Measurements from ENCODE around the gene BIVM.
A peak's percentile ranks its signal among the peaks of the same experiment; 100 is the strongest.

Gene BIVM

GRCh38 chr13:102845630-102846260 is 46.8 kb downstream of the BIVM start, which contains the start of gene ERCC5:
Gene ERCC5 (plus strand): TSS chr13:102846032. CDS start chr13:102846267, 235 bp downstream.
- peak; percentile 97 for DNase-seq

- peak; percentile 32 for DNase-seq
These were observed 47.5 kb downstream of the BIVM start for GRCh38 chr13:102846261-102847015.

DNA sequence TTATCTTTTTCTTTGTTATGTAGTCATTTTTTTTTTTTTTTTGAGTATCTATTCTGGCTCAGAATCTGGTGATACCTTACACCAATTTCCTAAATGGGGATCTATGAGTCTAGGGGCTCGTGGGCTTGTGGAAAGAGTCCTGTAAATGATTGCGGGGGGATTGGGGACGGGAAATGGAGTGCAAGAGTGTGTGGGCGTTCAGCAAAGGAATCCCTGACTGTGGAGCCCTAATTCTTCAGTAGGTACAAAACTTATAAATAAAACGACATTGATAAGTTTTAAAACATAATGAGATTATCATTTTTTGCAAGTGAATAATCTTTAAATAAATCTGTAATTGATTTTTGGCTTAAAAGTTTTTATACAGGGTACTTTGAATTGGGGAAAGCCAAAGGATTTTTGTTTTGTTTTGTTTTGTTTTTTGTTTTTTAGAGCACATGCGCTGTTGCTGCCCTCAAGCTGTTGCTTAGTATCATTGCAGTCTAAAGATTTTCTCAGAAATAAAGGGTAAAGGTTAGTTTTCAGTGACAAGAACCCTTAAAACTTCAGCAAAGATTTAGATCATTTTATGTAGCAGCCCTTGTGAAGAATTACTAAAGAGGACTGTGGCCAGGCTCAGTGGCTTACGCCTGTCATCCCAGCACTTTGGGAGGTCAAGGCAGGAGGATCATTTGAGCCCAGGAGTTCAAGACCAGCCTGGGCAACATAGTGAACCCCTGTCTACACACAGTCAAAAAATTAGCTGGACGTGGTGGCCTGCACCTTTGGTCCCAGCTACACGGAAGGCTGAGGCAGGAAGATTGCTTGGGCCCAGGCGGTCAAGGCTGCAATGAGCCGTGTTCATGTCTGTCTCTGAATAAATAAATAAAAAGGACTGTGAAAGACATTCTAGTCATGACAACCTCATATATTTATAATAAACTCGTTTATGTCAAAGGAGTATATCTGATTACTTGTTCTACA is 48.6 kb downstream of the BIVM start:
- peak; percentile 17 for DNase-seq

DNA sequence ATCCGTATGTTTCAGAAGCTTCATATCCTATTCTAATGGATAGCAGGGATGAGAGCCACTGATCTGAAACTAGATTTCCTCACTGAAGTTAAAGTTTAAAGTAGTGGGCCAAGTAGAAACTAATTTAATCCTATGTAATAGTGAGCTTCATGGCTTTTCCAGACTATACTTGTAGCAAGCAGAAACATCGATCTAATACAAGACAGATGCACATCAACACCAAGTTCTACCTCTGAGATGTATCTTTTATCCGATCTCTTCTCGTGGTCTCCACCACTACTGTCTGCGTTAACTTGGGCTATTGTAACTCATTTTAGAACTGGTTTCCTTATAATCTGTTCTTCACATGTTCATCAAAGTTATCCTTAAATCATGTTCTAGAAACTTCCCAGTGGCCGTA is 50.0 kb downstream of the BIVM start:
- DNase-seq, result no peak

GRCh38 chr13:102852556-102852955 is 53.6 kb downstream of the BIVM start:
- DNase-seq, result no peak

DNA sequence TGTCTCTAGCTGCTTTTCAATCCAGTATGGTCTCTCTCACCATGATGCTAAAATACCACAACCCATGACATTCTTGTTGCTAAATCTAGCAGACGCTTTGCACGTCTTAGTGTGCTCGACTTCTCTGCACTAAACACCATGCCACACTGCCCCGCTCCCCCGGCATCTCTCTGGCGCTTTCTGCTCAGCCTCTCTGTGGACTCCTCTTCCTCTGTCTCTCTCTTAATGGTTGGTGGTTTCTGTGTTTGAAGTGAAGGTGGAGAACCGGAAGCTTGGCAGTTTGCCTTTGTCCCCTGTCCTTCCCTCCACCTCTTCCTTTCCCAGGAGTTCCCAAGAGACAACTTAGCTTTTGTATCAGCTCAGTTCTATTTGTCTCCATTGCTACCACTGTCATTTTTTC is 55.8 kb downstream of the BIVM start:
- DNase-seq, result no peak

- DNase-seq, result no peak
These were observed 57.6 kb downstream of the BIVM start for GRCh38 chr13:102856557-102856956.

GRCh38 chr13:102862624-102863210 is 63.8 kb downstream of the BIVM start:
- DNase-seq, result no peak

DNA sequence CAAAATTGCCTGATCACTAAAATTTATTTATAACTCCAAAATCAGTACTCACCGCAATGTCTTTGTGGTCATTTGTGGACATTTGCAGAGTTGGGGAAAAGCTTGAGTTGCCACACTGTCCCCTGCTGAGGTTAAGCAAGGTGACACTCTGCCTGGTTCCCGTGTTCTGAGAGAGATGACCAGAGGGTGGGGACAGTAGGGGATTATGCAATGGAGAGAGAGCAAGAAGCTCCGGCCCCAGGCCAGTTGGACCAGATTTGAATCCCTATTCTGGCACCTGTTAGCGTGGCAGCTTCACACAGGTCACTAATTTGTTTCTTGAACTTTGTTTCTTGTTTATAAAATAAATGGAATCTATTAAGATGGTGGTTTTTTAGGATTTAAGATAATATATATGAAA is 64.7 kb downstream of the BIVM start:
- DNase-seq, result no peak

DNA sequence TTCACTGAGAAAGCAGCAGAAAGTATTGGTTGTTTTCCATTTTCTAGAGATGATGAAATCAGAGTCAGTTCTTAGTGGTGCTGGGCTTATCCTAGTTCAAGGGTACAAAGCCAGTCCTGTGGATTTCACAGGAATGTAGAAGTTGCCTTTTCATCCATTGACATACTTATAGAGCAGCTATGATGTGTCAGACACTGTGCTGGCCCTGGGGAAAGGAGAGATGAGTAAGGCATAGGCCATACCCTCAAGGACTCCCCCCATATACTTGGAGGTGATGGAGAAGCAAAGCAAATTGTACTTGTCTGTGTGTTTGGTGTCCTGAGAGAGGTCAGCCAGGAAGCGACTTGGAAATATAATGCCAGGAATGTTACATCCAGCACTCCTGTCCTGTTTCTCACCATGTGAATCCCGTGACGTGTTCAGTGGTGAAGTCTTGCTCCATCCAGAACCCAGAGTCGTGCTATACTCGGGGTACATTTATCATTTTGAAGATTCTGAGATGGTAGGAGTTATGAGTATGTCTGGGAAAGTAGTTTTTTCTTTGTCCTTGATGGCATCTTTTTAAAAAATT is 69.5 kb downstream of the BIVM start:
- DNase-seq, result no peak

- no peak for DNase-seq
These were observed 71.2 kb downstream of the BIVM start for GRCh38 chr13:102869948-102870676.

DNA sequence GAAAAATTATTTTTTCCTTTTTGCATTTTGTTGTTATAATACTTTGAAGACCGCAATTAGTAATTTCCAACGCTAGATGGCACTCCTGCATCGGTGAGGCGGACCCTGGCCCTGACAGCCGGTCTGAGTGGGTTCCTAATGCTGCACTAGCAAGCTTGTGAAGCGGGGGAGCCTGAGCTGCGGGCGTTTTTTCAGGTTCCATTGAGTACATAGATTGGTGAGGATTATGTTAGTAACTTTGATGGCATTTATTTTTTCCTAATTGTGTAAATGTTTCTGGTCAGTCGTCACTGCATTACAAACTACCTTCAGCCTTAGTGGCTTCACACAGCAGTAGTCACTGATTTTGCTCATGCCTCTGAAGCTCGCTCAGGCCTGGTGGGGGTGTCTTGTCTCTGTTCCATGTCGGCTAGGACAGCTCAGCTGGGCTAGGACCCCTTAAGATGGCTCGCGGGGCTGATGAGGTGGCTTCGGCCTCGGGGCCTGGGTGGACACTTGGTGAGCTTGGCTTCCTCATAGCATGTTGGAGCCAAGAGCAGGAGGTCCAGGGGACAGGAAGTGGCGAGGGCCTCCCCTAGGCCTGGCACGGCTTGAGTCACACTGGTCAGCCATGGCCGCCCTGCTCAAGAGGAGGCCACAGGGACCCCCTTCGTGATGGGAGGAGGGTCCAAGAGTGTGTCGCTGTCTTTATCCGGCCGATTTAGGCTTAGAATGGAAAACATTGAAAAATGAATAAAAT is 71.9 kb downstream of the BIVM start:
- DNase-seq, result peak; percentile 16

DNA sequence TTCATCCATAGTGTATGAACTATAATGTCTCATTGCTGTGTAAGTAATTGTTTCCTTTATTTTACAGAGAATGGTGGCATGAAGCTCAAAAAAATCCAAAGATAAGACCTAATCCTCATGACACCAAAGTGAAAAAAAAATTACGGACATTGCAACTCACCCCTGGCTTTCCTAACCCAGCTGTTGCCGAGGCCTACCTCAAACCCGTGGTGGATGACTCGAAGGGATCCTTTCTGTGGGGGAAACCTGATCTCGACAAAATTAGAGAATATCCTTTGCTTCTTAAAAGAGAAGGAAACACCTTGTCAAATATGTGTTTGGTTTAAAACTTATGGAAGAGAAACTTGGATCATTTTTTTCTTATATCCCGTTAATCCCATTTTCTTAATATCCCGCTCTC is 73.2 kb downstream of the BIVM start:
- no peak for DNase-seq

- DNase-seq, result no peak
These were observed 73.6 kb downstream of the BIVM start for GRCh38 chr13:102872531-102872930.

DNA sequence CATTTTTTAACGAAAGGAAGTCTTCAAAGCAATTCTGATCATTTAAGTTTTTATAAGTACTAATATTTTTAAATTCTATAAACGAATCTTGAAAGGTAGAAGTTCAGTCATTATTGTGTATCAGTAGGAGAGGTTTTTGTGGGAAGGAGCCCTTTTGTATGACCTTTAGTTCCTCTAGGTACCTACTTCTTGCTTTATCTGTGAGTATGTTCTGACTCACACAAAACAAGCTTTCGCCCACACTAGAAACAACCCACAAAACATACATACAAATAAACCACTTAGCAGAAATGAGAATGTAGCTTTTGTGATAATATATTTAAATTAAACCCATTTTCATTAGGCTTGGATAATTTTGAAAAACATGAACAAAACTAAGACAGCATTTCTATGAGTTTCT is 74.7 kb downstream of the BIVM start:
- no peak for DNase-seq

DNA sequence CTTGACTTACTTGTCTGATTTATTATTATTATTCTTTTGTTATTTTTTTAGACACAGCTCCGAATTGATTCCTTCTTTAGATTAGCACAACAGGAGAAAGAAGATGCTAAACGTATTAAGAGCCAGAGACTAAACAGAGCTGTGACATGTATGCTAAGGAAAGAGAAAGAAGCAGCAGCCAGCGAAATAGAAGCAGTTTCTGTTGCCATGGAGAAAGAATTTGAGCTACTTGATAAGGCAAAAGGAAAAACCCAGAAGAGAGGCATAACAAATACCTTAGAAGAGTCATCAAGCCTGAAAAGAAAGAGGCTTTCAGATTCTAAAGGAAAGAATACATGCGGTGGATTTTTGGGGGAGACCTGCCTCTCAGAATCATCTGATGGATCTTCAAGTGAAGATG is 76.3 kb downstream of the BIVM start:
- DNase-seq, result no peak

DNA sequence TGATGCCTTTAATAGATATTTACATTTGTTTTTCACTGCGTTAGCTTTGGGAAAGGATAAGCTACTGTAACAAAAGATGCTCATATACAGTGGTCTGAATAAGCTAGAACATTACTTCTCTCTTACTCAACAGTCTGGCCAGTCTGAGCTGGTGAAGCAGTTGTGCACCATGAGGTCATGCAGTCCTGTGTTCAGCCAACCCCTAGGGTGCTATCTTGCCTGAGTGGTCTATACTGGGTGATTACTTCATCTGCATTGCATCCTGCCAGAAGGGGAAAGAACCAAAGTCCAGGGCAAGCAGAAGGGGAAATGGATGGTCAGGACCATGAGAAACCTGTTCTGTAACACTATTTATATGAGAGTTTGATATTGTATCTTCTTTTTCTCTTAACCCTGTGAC is 78.4 kb downstream of the BIVM start:
- no peak for DNase-seq

- DNase-seq, result no peak
These were observed 79.6 kb downstream of the BIVM start for GRCh38 chr13:102878481-102878880.

GRCh38 chr13:102879793-102880499 is 81.0 kb downstream of the BIVM start:
- DNase-seq, result no peak

Measured in GDM1 (cell line).